Astrocyte (in vitro differentiated cells and primary cell): ENCODE measurements around the gene ZP2. TPM values are rescaled to one million over a fixed set of nuclear protein-coding genes. Genes with fewer than 3 reads are reported as not detected.
"Not testable (repeated sequence)": the region's sequence is repeated elsewhere in the genome, so short reads cannot be mapped to it uniquely, and the experiment has no call there.

ENCODE experiments used
- DNase-seq: peaks from one replicate; pipeline ENCODE4 v3.0.0-alpha.2; 2010; ENCODE audit warnings: low read depth
- FAIRE-seq: peaks from 2 replicates; lab custom pipeline; 2011; peaks lifted over from hg19 to GRCh38; lab: Jason Lieb, UNC
- H2AFZ ChIP-seq: 2 replicates; pipeline ENCODE4 v1.6.0; 2012; ENCODE audit warnings: low read depth, low read length, inconsistent platforms
- H3K27ac ChIP-seq: 2 replicates; pipeline ENCODE4 v1.5.1; 2011; ENCODE audit warnings: low read depth, low read length, inconsistent platforms
- H3K27me3 ChIP-seq: 2 replicates; pipeline ENCODE4 v1.6.0; 2011; ENCODE audit warnings: low read length, inconsistent platforms; ENCODE audit not compliant: insufficient read depth
- H3K36me3 ChIP-seq: 2 replicates; pipeline ENCODE4 v1.5.1; 2011; ENCODE audit warnings: low read length, inconsistent platforms; ENCODE audit not compliant: insufficient read depth
- H3K4me1 ChIP-seq: 2 replicates; pipeline ENCODE4 v1.5.1; 2011; ENCODE audit warnings: low read length, inconsistent platforms; ENCODE audit not compliant: insufficient read depth
- H3K4me2 ChIP-seq: 2 replicates; pipeline ENCODE4 v1.6.0; 2012; ENCODE audit warnings: low read length, inconsistent platforms
- H3K4me3 ChIP-seq: 2 replicates; pipeline ENCODE4 v1.5.1; 2011; ENCODE audit warnings: low read depth, mild to moderate bottlenecking, low read length, inconsistent platforms; ENCODE audit not compliant: insufficient read depth
- H3K79me2 ChIP-seq: 2 replicates; pipeline ENCODE4 v1.6.0; 2012; ENCODE audit warnings: mild to moderate bottlenecking, low read length, inconsistent platforms; ENCODE audit not compliant: insufficient read depth
- H3K9ac ChIP-seq: 2 replicates; pipeline ENCODE4 v1.6.0; 2012; ENCODE audit warnings: mild to moderate bottlenecking, low read length, inconsistent platforms
- H3K9me3 ChIP-seq: 2 replicates; pipeline ENCODE4 v1.5.1; 2012; ENCODE audit warnings: low read depth, mild to moderate bottlenecking, low read length, inconsistent platforms; ENCODE audit not compliant: insufficient read depth
- H4K20me1 ChIP-seq: 2 replicates; pipeline ENCODE4 v1.6.0; 2012; ENCODE audit warnings: low read length, inconsistent platforms; ENCODE audit not compliant: insufficient read depth
- H3K27ac Mint-ChIP-seq: one replicate; pipeline ENCODE4 v1.8.0; 2021; ENCODE audit warnings: mild to moderate bottlenecking, mixed read lengths; ENCODE audit not compliant: unreplicated experiment
- H3K27me3 Mint-ChIP-seq: one replicate; pipeline ENCODE4 v1.8.0; 2021; ENCODE audit warnings: low read depth, mixed read lengths; ENCODE audit not compliant: unreplicated experiment
- H3K36me3 Mint-ChIP-seq: one replicate; pipeline ENCODE4 v1.8.0; 2021; ENCODE audit warnings: low read depth, mixed read lengths; ENCODE audit not compliant: unreplicated experiment
- H3K4me1 Mint-ChIP-seq: one replicate; pipeline ENCODE4 v1.8.0; 2021; ENCODE audit warnings: low read depth, mixed read lengths; ENCODE audit not compliant: unreplicated experiment
- H3K4me3 Mint-ChIP-seq: one replicate; pipeline ENCODE4 v1.8.0; 2021; ENCODE audit warnings: mild to moderate bottlenecking, moderate library complexity, mixed read lengths; ENCODE audit not compliant: unreplicated experiment
- H3K9me3 Mint-ChIP-seq: one replicate; pipeline ENCODE4 v1.8.0; 2021; ENCODE audit warnings: mild to moderate bottlenecking, mixed read lengths; ENCODE audit not compliant: unreplicated experiment
- CTCF ChIP-seq: IDR thresholded peaks from 2 replicates; pipeline ENCODE4 v1.5.1; 2011; ENCODE audit warnings: low read depth, mild to moderate bottlenecking, inconsistent platforms, low read length, moderate library complexity; ENCODE audit not compliant: insufficient read depth
- EZH2 ChIP-seq: IDR thresholded peaks from 2 replicates; pipeline ENCODE4 v1.6.1; 2012; ENCODE audit warnings: mild to moderate bottlenecking, low read length, inconsistent platforms; ENCODE audit not compliant: insufficient read depth
- total RNA-seq: library from RNA; stranded (reverse); gene quantifications from 2 replicates; pipeline ENCODE4 v1.2.1, GENCODE V29; 2021

ZP2 gene
- total RNA-seq, 1 donor from 2014 or later = not detected

GRCh38 chr16:21253470-21253869 lies 42.1 kb upstream of the ZP2 start:
- TF ChIP-seq CTCF (no peak), EZH2 (no peak)
- H3K4me3 ChIP-seq = no peak overlapping the region

GRCh38 chr16:21250072-21250923 lies 38.9 kb upstream of the ZP2 start:
- FAIRE-seq (no peak), DNase-seq (no peak)
- Mint-ChIP-seq H3K27ac (no peak overlapping the region), H3K36me3 (no peaks in the 10 kb centered on the region), H3K4me1 (no peaks in the 10 kb centered on the region), H3K9me3 (peaks cover 2% of the 10 kb centered on the region), H3K4me3 (no peak overlapping the region), H3K27me3 (peaks cover 33% of the 10 kb centered on the region)
- H3K4me2 ChIP-seq = no peak overlapping the region
- H3K36me3 ChIP-seq = no peaks in the 10 kb centered on the region
- H3K9ac ChIP-seq = no peak overlapping the region
- H3K79me2 ChIP-seq = no peaks in the 10 kb centered on the region
- H3K9me3 ChIP-seq = no peaks in the 10 kb centered on the region
- no peaks in the 10 kb centered on the region for H3K4me1 ChIP-seq
- H3K4me3 ChIP-seq = no peak overlapping the region
- no peak for TF ChIP-seq CTCF
- TF ChIP-seq EZH2 = no peak
- H4K20me1 ChIP-seq = no peaks in the 10 kb centered on the region
- H3K27ac ChIP-seq = no peak overlapping the region
- H3K27me3 ChIP-seq = peaks cover 20% of the 10 kb centered on the region
- no peak overlapping the region for H2AFZ ChIP-seq

More at GRCh38 chr16:21253470-21253869, 42.1 kb upstream of the ZP2 start:
- Histone ChIP-seq H3K4me2 (no peak overlapping the region), H2AFZ (no peak overlapping the region), H3K9me3 (peaks cover 2% of the 10 kb centered on the region), H3K27me3 (peaks cover 18% of the 10 kb centered on the region), H4K20me1 (no peaks in the 10 kb centered on the region), H3K36me3 (no peaks in the 10 kb centered on the region), H3K9ac (no peak overlapping the region), H3K4me1 (no peaks in the 10 kb centered on the region), H3K27ac (no peak overlapping the region), H3K79me2 (no peaks in the 10 kb centered on the region)
- Mint-ChIP-seq H3K4me3 (no peak overlapping the region), H3K4me1 (no peaks in the 10 kb centered on the region), H3K27ac (no peak overlapping the region), H3K27me3 (peaks cover 32% of the 10 kb centered on the region), H3K36me3 (no peaks in the 10 kb centered on the region), H3K9me3 (peaks cover 2% of the 10 kb centered on the region)
- FAIRE-seq (no peak), DNase-seq (no peak)

GRCh38 chr16:21248179-21248578 lies 36.8 kb upstream of the ZP2 start:
- not testable (repeated sequence) for H3K9me3 ChIP-seq, H3K36me3 ChIP-seq, FAIRE-seq, H3K4me1 ChIP-seq, H3K4me1 Mint-ChIP-seq, H3K27ac ChIP-seq, H3K4me2 ChIP-seq, H3K9me3 Mint-ChIP-seq, H3K27ac Mint-ChIP-seq, H3K36me3 Mint-ChIP-seq, H3K4me3 Mint-ChIP-seq, H3K79me2 ChIP-seq, H3K4me3 ChIP-seq, H2AFZ ChIP-seq, DNase-seq, H3K9ac ChIP-seq, H4K20me1 ChIP-seq
- H3K27me3 Mint-ChIP-seq = peaks cover 19% of the 10 kb centered on the region
- peaks cover 14% of the 10 kb centered on the region for H3K27me3 ChIP-seq
